GM12878 (cell line): ENCODE results near the gene LYPD8. TPM values are rescaled to one million over a fixed set of nuclear protein-coding genes. Genes with fewer than 3 reads are reported as not detected.

ENCODE experiments used
- KAT2A ChIP-seq: conservative IDR thresholded peaks from 2 replicates; pipeline ENCODE4 v1.6.1; 2011; ENCODE audit warnings: low read depth, low read length; ENCODE audit not compliant: control insufficient read depth
- MYB ChIP-seq: fragments of 150-350 bp; IDR thresholded peaks from 2 replicates; pipeline ENCODE4 v1.6.1; 2014; ENCODE audit warnings: mild to moderate bottlenecking, low read depth, low read length, borderline replicate concordance
- PML ChIP-seq: IDR thresholded peaks from 2 replicates; pipeline ENCODE4 v1.6.1; 2012; ENCODE audit warnings: low read length, inconsistent platforms
- SREBF2 ChIP-seq: IDR thresholded peaks from 2 replicates; pipeline ENCODE4 v1.6.1; 2012; ENCODE audit warnings: mild to moderate bottlenecking, low read length
- SUPT20H ChIP-seq: IDR thresholded peaks from 2 replicates; pipeline ENCODE4 v1.6.1; 2011; ENCODE audit warnings: low read depth, mild to moderate bottlenecking, low read length, moderate library complexity, borderline replicate concordance; ENCODE audit not compliant: control insufficient read depth
- TCF3 ChIP-seq: IDR thresholded peaks from 2 replicates; pipeline ENCODE4 v1.6.1; 2012; ENCODE audit warnings: low read depth, mild to moderate bottlenecking, low read length, borderline replicate concordance; ENCODE audit not compliant: insufficient read depth
- polyA plus RNA-seq, 11 experiments: library from polyadenylated mRNA; depleted of rRNA in 4 of 11; unstranded in 6 of 11; stranded (reverse) in 5 of 11; fragments of >200 nt; fragmentation: Nextera tagmentation in 4 of 11; fragmentation: Illumina TruSeq in 1 of 11; extraction: Ambion mirVana in 4 of 11; extraction: Trizol in 1 of 11; gene quantifications; 1 replicate in 1 of 11; 2 replicates in 10 of 11; pipeline versions ENCODE4 v1.2.1 to v1.2.3, GENCODE V29; 2011 to 2016; ENCODE audit warnings: inconsistent platforms in 2 of 11, missing spikeins in 2 of 11, low read depth in 1 of 11
- total RNA-seq, 4 experiments: library from RNA; depleted of rRNA in 3 of 4; stranded (reverse); fragments of >200 nt in 3 of 4; fragmentation: Illumina TruSeq in 1 of 4; extraction: Trizol in 1 of 4; gene quantifications; 2 replicates each; pipeline versions ENCODE4 v1.2.1 to v1.2.3, GENCODE V29; 2013 to 2021
- TF ChIP-seq, protein P1 (sequence below): fragments of 450-650 bp; IDR thresholded peaks from 2 replicates; pipeline ENCODE4 v1.6.1; 2016; ENCODE audit warnings: mild to moderate bottlenecking, moderate library complexity, borderline replicate concordance
- TF ChIP-seq, protein P2 (sequence below): IDR thresholded peaks from 2 replicates; pipeline ENCODE4 v1.6.1; 2011; ENCODE audit warnings: borderline replicate concordance, low read depth, mild to moderate bottlenecking, moderate library complexity, mixed read lengths, low read length; ENCODE audit not compliant: insufficient read depth; ENCODE audit errors: extremely low read length
- TF ChIP-seq, protein P3 (sequence below): fragments of 450-650 bp; IDR thresholded peaks from 2 replicates; pipeline ENCODE4 v1.6.1; 2017; ENCODE audit warnings: antibody characterized with exemption, mild to moderate bottlenecking, moderate library complexity

Gene LYPD8
- total and polyA plus RNA-seq, 10 of the 15 experiments (the other 5 are each of a cell fraction or from before 2014, with no cell fraction given) = 0.13 to 0.40 (median 0.18) TPM; not detected in 7

DNA sequence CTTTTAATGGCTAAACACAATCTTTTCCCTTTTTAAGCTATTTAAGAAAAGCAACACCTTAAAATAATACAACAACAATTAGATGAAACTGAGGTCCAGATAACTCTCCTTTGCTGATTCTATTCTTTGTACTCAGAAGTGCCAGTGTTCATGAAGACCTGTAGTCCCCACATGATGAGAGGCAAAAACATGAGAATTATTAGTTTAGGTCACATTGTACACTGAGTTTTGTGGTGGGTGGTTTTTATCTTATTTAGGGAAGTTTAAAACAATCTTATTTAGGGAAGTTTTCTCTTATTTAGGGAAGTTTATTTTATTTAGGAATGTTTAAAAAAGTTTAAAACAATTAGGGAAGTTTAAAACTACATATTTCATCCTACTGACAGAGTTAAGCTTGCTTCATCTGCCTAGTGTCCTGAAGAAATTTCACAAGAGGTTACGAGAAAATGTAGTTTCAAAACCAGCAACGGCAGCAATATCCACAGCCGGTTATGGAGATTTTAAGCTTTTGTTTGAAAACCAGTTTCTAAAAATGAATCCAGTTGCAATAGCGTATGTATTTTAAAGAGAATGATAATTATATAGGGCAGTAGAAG lies 45.2 kb downstream of the LYPD8 start (continued):
- TF ChIP-seq SUPT20H = no peak
- no peak for TF ChIP-seq SREBF2
- TF ChIP-seq MYB = no peak
- TF ChIP-seq TCF3 = no peak
- TF ChIP-seq, protein P1, sequence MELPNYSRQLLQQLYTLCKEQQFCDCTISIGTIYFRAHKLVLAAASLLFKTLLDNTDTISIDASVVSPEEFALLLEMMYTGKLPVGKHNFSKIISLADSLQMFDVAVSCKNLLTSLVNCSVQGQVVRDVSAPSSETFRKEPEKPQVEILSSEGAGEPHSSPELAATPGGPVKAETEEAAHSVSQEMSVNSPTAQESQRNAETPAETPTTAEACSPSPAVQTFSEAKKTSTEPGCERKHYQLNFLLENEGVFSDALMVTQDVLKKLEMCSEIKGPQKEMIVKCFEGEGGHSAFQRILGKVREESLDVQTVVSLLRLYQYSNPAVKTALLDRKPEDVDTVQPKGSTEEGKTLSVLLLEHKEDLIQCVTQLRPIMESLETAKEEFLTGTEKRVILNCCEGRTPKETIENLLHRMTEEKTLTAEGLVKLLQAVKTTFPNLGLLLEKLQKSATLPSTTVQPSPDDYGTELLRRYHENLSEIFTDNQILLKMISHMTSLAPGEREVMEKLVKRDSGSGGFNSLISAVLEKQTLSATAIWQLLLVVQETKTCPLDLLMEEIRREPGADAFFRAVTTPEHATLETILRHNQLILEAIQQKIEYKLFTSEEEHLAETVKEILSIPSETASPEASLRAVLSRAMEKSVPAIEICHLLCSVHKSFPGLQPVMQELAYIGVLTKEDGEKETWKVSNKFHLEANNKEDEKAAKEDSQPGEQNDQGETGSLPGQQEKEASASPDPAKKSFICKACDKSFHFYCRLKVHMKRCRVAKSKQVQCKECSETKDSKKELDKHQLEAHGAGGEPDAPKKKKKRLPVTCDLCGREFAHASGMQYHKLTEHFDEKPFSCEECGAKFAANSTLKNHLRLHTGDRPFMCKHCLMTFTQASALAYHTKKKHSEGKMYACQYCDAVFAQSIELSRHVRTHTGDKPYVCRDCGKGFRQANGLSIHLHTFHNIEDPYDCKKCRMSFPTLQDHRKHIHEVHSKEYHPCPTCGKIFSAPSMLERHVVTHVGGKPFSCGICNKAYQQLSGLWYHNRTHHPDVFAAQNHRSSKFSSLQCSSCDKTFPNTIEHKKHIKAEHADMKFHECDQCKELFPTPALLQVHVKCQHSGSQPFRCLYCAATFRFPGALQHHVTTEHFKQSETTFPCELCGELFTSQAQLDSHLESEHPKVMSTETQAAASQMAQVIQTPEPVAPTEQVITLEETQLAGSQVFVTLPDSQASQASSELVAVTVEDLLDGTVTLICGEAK = no peak
- TF ChIP-seq PML = no peak
- TF ChIP-seq, protein P2, sequence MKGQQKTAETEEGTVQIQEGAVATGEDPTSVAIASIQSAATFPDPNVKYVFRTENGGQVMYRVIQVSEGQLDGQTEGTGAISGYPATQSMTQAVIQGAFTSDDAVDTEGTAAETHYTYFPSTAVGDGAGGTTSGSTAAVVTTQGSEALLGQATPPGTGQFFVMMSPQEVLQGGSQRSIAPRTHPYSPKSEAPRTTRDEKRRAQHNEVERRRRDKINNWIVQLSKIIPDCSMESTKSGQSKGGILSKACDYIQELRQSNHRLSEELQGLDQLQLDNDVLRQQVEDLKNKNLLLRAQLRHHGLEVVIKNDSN = no peak
- TF ChIP-seq, protein P3, sequence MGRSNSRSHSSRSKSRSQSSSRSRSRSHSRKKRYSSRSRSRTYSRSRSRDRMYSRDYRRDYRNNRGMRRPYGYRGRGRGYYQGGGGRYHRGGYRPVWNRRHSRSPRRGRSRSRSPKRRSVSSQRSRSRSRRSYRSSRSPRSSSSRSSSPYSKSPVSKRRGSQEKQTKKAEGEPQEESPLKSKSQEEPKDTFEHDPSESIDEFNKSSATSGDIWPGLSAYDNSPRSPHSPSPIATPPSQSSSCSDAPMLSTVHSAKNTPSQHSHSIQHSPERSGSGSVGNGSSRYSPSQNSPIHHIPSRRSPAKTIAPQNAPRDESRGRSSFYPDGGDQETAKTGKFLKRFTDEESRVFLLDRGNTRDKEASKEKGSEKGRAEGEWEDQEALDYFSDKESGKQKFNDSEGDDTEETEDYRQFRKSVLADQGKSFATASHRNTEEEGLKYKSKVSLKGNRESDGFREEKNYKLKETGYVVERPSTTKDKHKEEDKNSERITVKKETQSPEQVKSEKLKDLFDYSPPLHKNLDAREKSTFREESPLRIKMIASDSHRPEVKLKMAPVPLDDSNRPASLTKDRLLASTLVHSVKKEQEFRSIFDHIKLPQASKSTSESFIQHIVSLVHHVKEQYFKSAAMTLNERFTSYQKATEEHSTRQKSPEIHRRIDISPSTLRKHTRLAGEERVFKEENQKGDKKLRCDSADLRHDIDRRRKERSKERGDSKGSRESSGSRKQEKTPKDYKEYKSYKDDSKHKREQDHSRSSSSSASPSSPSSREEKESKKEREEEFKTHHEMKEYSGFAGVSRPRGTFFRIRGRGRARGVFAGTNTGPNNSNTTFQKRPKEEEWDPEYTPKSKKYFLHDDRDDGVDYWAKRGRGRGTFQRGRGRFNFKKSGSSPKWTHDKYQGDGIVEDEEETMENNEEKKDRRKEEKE = no peak
- no peak for TF ChIP-seq KAT2A
